Adrenal gland (tissue), 5 donors: ENCODE measurements around the gene CNOT11.

Source experiments
- POLR2A ChIP-seq, 2 donors: fragments of 450-650 bp; IDR thresholded peaks; one replicate each; pipeline ENCODE4 v1.6.1; 2017; ENCODE audit warnings: antibody characterized with exemption in 2 of 2, mild to moderate bottlenecking in 2 of 2, moderate library complexity in 1 of 2
- TF ChIP-seq, protein P1 (sequence below), 6 experiments: fragments of 450-650 bp in 4 of 6; fragments of 200-600 bp in 2 of 6; sonication (generic) in 1 of 6; IDR thresholded peaks; 1 replicate in 5 of 6; 2 replicates in 1 of 6; pipeline versions ENCODE4 v1.5.1 to v1.8.0; 2016 to 2021; ENCODE audit warnings: antibody characterized with exemption in 6 of 6, mild to moderate bottlenecking in 2 of 6, moderate library complexity in 1 of 6
- donor health status: DM: no; HTN: no; CAD: no.

DNA sequence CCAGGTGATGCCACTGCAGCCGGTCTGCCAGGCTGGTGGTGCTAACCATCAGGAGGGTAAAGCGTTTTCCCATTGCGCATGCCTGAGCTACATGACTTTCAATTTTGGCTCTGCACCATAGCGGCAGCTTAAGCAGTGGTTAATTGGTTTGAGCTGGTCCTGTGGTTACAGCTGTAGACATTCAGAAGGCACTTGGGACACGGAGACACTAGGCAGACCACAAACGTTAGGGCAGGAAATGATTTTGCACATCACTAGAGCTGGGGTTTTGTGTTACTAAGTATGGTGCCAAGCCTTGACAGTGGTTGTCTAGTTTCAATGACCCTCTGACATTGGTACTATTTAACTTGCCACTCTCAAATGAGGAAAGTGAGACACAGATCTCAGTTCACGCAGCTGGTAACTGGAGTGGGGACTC lies 28.9 kb upstream of the CNOT11 start:
- TF ChIP-seq, protein P1, sequence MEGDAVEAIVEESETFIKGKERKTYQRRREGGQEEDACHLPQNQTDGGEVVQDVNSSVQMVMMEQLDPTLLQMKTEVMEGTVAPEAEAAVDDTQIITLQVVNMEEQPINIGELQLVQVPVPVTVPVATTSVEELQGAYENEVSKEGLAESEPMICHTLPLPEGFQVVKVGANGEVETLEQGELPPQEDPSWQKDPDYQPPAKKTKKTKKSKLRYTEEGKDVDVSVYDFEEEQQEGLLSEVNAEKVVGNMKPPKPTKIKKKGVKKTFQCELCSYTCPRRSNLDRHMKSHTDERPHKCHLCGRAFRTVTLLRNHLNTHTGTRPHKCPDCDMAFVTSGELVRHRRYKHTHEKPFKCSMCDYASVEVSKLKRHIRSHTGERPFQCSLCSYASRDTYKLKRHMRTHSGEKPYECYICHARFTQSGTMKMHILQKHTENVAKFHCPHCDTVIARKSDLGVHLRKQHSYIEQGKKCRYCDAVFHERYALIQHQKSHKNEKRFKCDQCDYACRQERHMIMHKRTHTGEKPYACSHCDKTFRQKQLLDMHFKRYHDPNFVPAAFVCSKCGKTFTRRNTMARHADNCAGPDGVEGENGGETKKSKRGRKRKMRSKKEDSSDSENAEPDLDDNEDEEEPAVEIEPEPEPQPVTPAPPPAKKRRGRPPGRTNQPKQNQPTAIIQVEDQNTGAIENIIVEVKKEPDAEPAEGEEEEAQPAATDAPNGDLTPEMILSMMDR (IDR thresholded peaks at IDR 0.05): no peak
- no peak for TF ChIP-seq POLR2A (IDR thresholded peaks at IDR 0.05)
